Kidney (tissue), 14 donors: ENCODE data around the gene ALPI. TPM values are rescaled to one million over a fixed set of nuclear protein-coding genes. Genes with fewer than 3 reads are reported as not detected.

ENCODE experiments used
- DNase-seq, 5 donors: peaks; one replicate each; pipeline ENCODE4 v3.0.0-alpha.2; 2013 to 2020
- FAIRE-seq: peaks from 2 replicates; lab custom pipeline; 2012; peaks lifted over from hg19 to GRCh38; lab: Jason Lieb, UNC
- H3K27ac ChIP-seq, 2 donors: one replicate each; pipeline ENCODE4 v1.7.0; 2013; ENCODE audit warnings: low read depth in 2 of 2, low read length in 2 of 2, inconsistent platforms in 1 of 2
- H3K27me3 ChIP-seq: one replicate; pipeline ENCODE4 v1.7.1; 2013; ENCODE audit warnings: low read length, inconsistent platforms; ENCODE audit not compliant: control insufficient read depth, insufficient read depth
- H3K36me3 ChIP-seq, 3 donors: one replicate each; pipeline versions ENCODE4 v1.7.0 to v1.7.1; 2013; ENCODE audit warnings: low read length in 3 of 3, control low read depth in 1 of 3, inconsistent platforms in 1 of 3; ENCODE audit not compliant: insufficient read depth in 3 of 3, control insufficient read depth in 2 of 3
- H3K4me1 ChIP-seq, 3 donors: one replicate each; pipeline versions ENCODE4 v1.7.0 to v1.7.1; 2013; ENCODE audit warnings: low read length in 3 of 3, inconsistent platforms in 1 of 3, low read depth in 1 of 3; ENCODE audit not compliant: control insufficient read depth in 2 of 3, insufficient read depth in 2 of 3
- H3K4me3 ChIP-seq, 3 donors: one replicate each; pipeline versions ENCODE4 v1.7.0 to v1.8.1; 2013; ENCODE audit warnings: low read length in 3 of 3, control low read depth in 1 of 3, inconsistent platforms in 1 of 3
- H3K9ac ChIP-seq, 3 donors: one replicate each; pipeline versions ENCODE4 v1.7.0 to v1.7.1; 2013; ENCODE audit warnings: low read length in 3 of 3, control low read depth in 1 of 3, inconsistent platforms in 1 of 3
- H3K9me3 ChIP-seq, 3 donors: one replicate each; pipeline versions ENCODE4 v1.7.0 to v1.7.1; 2013; ENCODE audit warnings: low read length in 3 of 3, control low read depth in 1 of 3, inconsistent platforms in 1 of 3; ENCODE audit not compliant: control insufficient read depth in 2 of 3, insufficient read depth in 1 of 3
- CTCF ChIP-seq: IDR thresholded peaks from 3 replicates; pipeline ENCODE4 v1.5.1; 2012; ENCODE audit warnings: mild to moderate bottlenecking, moderate library complexity, borderline replicate concordance; ENCODE audit not compliant: insufficient read depth; ENCODE audit errors: extremely low read depth
- intact Hi-C: fragments of 100-400 bp; cut with DNase I; formaldehyde crosslinking; loops from one replicate; pipeline ENCODE4 v1.11.1; 2022
- polyA plus RNA-seq: library from polyadenylated mRNA; stranded (reverse); fragments of 350-450 nt; fragmentation: Illumina TruSeq; extraction: RNeasy Lipid Tissue Mini Kit (QIAGEN cat#74804); gene quantifications from one replicate; pipeline ENCODE4 v1.2.3, GENCODE V29; 2014; ENCODE audit warnings: low read depth, low replicate concordance; ENCODE audit not compliant: insufficient read depth
- total RNA-seq: library from RNA; stranded (reverse); fragmentation: NEBNext Ultra II Directional; extraction: Animal tissue kit (Norgen Biotek cat#: 25700); gene quantifications from one replicate; pipeline ENCODE4 v1.2.1, GENCODE V29; 2021
- donor health status: control.
- donor health status: control.
- donor health status: control.
- donor health status: control.
- donor health status: control.
- donor health status: DM: yes; HTN: yes; CAD: no.
- donor health status: Normal renal cell carcinoma (clear cell type).

ALPI gene
- total and polyA plus RNA-seq, 2 donors from 2014 or later = 0.09 to 0.49 TPM

GRCh38 chr2:232505856-232506255, 49.9 kb downstream of the ALPI start:
- H3K9ac ChIP-seq = no peak overlapping the region
- FAIRE-seq = no peak
- H3K9me3 ChIP-seq = no peaks in the 10 kb centered on the region
- H3K4me1 ChIP-seq = no peaks in the 10 kb centered on the region
- H3K27ac ChIP-seq = no peak overlapping the region
- intact Hi-C loops = no loop called here
- TF ChIP-seq CTCF = no peak
- peaks cover 7% of the 10 kb centered on the region for H3K27me3 ChIP-seq
- peak in 3 of 5 donors; percentile 86 to 93 (median 89) for DNase-seq
- H3K36me3 ChIP-seq = no peaks in the 10 kb centered on the region
- H3K4me3 ChIP-seq = no peak overlapping the region

GRCh38 chr2:232506709-232507108, 50.8 kb downstream of the ALPI start:
- Histone ChIP-seq H3K9ac (no peak overlapping the region), H3K4me3 (no peak overlapping the region), H3K36me3 (no peaks in the 10 kb centered on the region), H3K27ac (no peak overlapping the region), H3K4me1 (no peaks in the 10 kb centered on the region), H3K27me3 (peaks cover 7% of the 10 kb centered on the region), H3K9me3 (no peaks in the 10 kb centered on the region)
- DNase-seq (peak in 1 of 5 donors; percentile 37), FAIRE-seq (no peak)
- TF ChIP-seq CTCF = no peak
- intact Hi-C loops = no loop called here

- no peak for TF ChIP-seq CTCF
- DNase-seq (no peak), FAIRE-seq (no peak)
- Histone ChIP-seq H3K9me3 (no peaks in the 10 kb centered on the region), H3K4me3 (no peak overlapping the region), H3K9ac (no peak overlapping the region), H3K27ac (no peak overlapping the region), H3K27me3 (peaks cover 7% of the 10 kb centered on the region), H3K4me1 (no peaks in the 10 kb centered on the region), H3K36me3 (no peaks in the 10 kb centered on the region)
- intact Hi-C loops = no loop called here
Observed at GRCh38 chr2:232508251-232508650, 52.3 kb downstream of the ALPI start.

Other genes starting within 250 kb of the ALPI start
- gene ALPP, start 77.4 kb upstream of the ALPI start, total RNA-seq = not detected
- not detected for gene ALPP, start 77.4 kb upstream of the ALPI start, polyA plus RNA-seq
- gene ALPG, start 49.3 kb upstream of the ALPI start, total RNA-seq = not detected
- not detected for gene ALPG, start 49.3 kb upstream of the ALPI start, polyA plus RNA-seq
- gene ECEL1, start 31.7 kb downstream of the ALPI start, total RNA-seq = 6.7 TPM
- 8.5 TPM for gene ECEL1, start 31.7 kb downstream of the ALPI start, polyA plus RNA-seq
- not detected for gene PRSS56, start 64.2 kb downstream of the ALPI start, total RNA-seq
- not detected for gene PRSS56, start 64.2 kb downstream of the ALPI start, polyA plus RNA-seq
- gene CHRND, start 70.0 kb downstream of the ALPI start, total RNA-seq = not detected
- not detected for gene CHRND, start 70.0 kb downstream of the ALPI start, polyA plus RNA-seq
- not detected for gene CHRNG, start 83.5 kb downstream of the ALPI start, total RNA-seq
- gene CHRNG, start 83.5 kb downstream of the ALPI start, polyA plus RNA-seq = not detected
- 7.0 TPM for gene TIGD1, start 94.4 kb downstream of the ALPI start, total RNA-seq
- 4.8 TPM for gene TIGD1, start 94.4 kb downstream of the ALPI start, polyA plus RNA-seq
- gene EIF4E2, start 94.5 kb downstream of the ALPI start, total RNA-seq = 79.2 TPM
- gene EIF4E2, start 94.5 kb downstream of the ALPI start, polyA plus RNA-seq = 78.3 TPM
- gene EFHD1, start 177.5 kb downstream of the ALPI start, total RNA-seq = 129 TPM
- 280 TPM for gene EFHD1, start 177.5 kb downstream of the ALPI start, polyA plus RNA-seq
- gene GIGYF2, start 241.2 kb downstream of the ALPI start, total RNA-seq = 79.8 TPM
- gene GIGYF2, start 241.2 kb downstream of the ALPI start, polyA plus RNA-seq = 13.5 TPM